Neural crest cell (in vitro differentiated cells): ENCODE results near the gene MAP4K4. TPM values are rescaled to one million over a fixed set of nuclear protein-coding genes. Genes with fewer than 3 reads are reported as not detected.

Experiments
- DNase-seq: peaks from one replicate; pipeline ENCODE4 v3.0.0; 2021; ENCODE audit warnings: low read depth, mixed read lengths, low spot score
- H3K27ac Mint-ChIP-seq: one replicate; pipeline ENCODE4 v1.8.0; 2021; ENCODE audit warnings: mild to moderate bottlenecking, mixed read lengths; ENCODE audit not compliant: unreplicated experiment
- H3K27me3 Mint-ChIP-seq: 2 replicates; pipeline ENCODE4 v1.8.0; 2021; ENCODE audit warnings: low read depth, mild to moderate bottlenecking, mixed read lengths
- H3K36me3 Mint-ChIP-seq: 2 replicates; pipeline ENCODE4 v1.8.0; 2021; ENCODE audit warnings: low read depth, mild to moderate bottlenecking, mixed read lengths
- H3K4me1 Mint-ChIP-seq: 2 replicates; pipeline ENCODE4 v1.8.0; 2021; ENCODE audit warnings: mixed read lengths
- H3K4me3 Mint-ChIP-seq: one replicate; pipeline ENCODE4 v1.8.0; 2021; ENCODE audit warnings: mild to moderate bottlenecking, mixed read lengths
- H3K9me3 Mint-ChIP-seq: 2 replicates; pipeline ENCODE4 v1.8.0; 2021; ENCODE audit warnings: mixed read lengths
- CTCF ChIP-seq: fragments of 200-600 bp; sonication (generic); conservative IDR thresholded peaks from 2 replicates; pipeline ENCODE4 v1.5.0; 2021; ENCODE audit warnings: antibody characterized with exemption, mild to moderate bottlenecking
- total RNA-seq: library from RNA; stranded (reverse); gene quantifications from 2 replicates; pipeline ENCODE4 v1.2.1, GENCODE V29; 2021

The MAP4K4 gene
- total RNA-seq, 1 donor from 2014 or later, result 209 TPM

DNA sequence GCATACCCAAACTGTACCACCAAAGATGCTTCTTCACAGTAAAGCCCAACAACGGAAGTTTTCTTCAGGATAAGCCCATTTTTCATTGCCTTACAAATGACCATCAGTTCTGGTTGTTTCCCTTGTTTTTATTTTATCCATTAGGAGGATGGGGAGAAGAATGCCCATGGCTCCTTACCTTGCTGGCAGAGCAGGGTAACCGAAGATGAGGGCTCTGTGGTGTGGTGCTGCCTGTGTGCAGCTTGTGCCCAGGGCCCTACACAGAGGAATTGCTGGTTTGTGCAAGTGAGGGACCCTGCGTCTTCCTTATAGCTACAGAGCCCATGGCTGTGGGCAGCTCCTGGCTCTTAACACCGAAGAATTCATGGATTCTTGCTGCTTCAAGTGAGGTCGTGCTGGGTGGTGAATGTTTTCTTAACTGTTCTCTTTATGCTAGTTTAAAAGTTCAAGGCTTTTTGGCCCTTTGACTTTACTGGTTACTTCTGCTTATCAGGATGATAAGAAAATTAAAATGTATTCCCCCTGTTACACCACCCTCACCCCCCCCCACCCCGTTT is 110.6 kb downstream of the MAP4K4 start:
- H3K27ac Mint-ChIP-seq, result no peak overlapping the region
- peak overlapping the region; percentile 24 for H3K4me3 Mint-ChIP-seq
- no peak for TF ChIP-seq CTCF
- no peak for DNase-seq
- H3K36me3 Mint-ChIP-seq, result peaks cover 7% of the 10 kb centered on the region
- H3K27me3 Mint-ChIP-seq, result no peaks in the 10 kb centered on the region
- no peaks in the 10 kb centered on the region for H3K9me3 Mint-ChIP-seq
- H3K4me1 Mint-ChIP-seq, result peaks cover 62% of the 10 kb centered on the region

DNA sequence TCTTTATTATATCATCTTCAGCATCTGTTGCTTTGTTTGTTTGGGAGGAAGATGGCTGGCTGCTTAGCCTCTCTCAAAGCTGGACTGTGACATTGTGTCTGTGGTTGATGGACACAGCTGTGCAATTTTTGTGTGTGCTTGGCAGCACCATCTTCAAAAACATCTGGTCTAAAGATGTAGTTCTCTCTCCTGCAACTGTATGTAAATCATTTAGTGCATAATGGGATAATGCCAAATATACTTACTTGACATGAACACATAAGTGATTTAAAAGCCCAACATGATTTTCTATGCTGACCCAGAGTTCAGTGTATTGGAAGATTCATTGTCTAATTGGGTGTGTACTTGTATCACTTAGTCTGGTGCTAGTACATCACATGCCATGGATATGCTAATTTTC is 112.2 kb downstream of the MAP4K4 start:
- DNase-seq, result no peak
- Mint-ChIP-seq H3K36me3 (peaks cover 7% of the 10 kb centered on the region), H3K4me1 (peaks cover 57% of the 10 kb centered on the region), H3K27ac (no peak overlapping the region), H3K9me3 (no peaks in the 10 kb centered on the region), H3K4me3 (no peak overlapping the region), H3K27me3 (no peaks in the 10 kb centered on the region)
- no peak for TF ChIP-seq CTCF

DNA sequence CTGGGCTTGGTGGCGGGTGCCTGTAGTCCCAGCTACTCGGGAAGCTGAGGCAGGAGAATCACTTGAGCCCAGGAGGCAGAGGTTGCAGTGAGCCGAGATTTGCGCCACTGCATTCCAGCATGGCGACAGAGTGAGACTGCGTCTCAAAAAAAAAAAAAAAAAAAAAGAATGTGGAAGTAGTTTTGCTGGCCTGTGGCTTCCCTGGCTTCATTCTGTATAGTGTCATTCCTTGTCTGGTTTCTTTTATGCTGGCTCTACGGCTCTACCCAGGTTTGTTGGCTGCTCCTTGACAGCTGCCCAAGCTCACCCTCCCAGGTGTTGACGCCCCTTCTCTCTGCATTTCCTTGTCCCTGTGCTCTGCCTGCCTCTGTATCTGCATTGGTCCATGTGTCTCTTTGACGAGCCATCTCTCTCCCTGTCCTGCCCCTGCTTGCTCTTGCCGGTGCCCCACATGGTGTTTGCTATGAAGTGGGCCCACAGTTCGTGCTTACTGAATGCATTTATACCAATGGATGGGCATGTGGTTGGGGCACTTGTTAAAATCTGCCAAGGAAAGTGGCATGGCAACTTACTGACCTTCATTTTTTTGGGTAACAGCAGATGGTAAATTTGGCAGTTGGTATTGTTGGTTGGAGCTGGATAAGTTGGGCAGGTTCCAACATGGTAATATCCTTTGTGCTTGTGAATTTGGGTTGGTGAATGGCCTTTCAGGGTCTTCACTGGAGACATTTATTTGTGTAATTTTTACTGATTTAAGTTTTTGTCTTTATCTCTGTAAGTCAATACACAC is 113.9 kb downstream of the MAP4K4 start:
- H3K4me1 Mint-ChIP-seq, result peaks cover 56% of the 10 kb centered on the region
- DNase-seq, result no peak
- H3K27me3 Mint-ChIP-seq, result no peaks in the 10 kb centered on the region
- H3K36me3 Mint-ChIP-seq, result peaks cover 7% of the 10 kb centered on the region
- H3K4me3 Mint-ChIP-seq, result no peak overlapping the region
- no peaks in the 10 kb centered on the region for H3K9me3 Mint-ChIP-seq
- no peak for TF ChIP-seq CTCF
- H3K27ac Mint-ChIP-seq, result peak overlapping the region; percentile 76

GRCh38 chr2:101812226-101812625 is 114.7 kb downstream of the MAP4K4 start:
- peak overlapping the region; percentile 7 for H3K27ac Mint-ChIP-seq
- H3K4me1 Mint-ChIP-seq, result peaks cover 59% of the 10 kb centered on the region
- peaks cover 7% of the 10 kb centered on the region for H3K36me3 Mint-ChIP-seq
- DNase-seq, result no peak
- no peaks in the 10 kb centered on the region for H3K9me3 Mint-ChIP-seq
- no peak for TF ChIP-seq CTCF
- no peak overlapping the region for H3K4me3 Mint-ChIP-seq
- no peaks in the 10 kb centered on the region for H3K27me3 Mint-ChIP-seq

- TF ChIP-seq CTCF, result no peak
- Mint-ChIP-seq H3K36me3 (peaks cover 7% of the 10 kb centered on the region), H3K4me3 (no peak overlapping the region), H3K4me1 (peaks cover 63% of the 10 kb centered on the region), H3K27me3 (no peaks in the 10 kb centered on the region), H3K27ac (no peak overlapping the region), H3K9me3 (no peaks in the 10 kb centered on the region)
- DNase-seq, result no peak
Measured at GRCh38 chr2:101814752-101815151, 117.2 kb downstream of the MAP4K4 start.
